ENCODE measurements around the gene IRF2BP2. TPM values are rescaled to one million over a fixed set of nuclear protein-coding genes. Genes with fewer than 3 reads are reported as not detected.
"Not testable (repeated sequence)": the region's sequence is repeated elsewhere in the genome, so short reads cannot be mapped to it uniquely, and the experiment has no call there.

Gene IRF2BP2
- total RNA-seq, 4 donors from 2014 or later, result 121 to 149 (median 137) TPM

- 72 to 78% methylated on average over 4 of the region's 4 CpGs for WGBS, 2 donors
- intact Hi-C loops (cut with DNase I; ENCODE audit: low total_unique reads), result no loop called here
- no peak overlapping the region for H3K4me3 ChIP-seq (ENCODE audit: low read depth, poor library complexity, severe bottlenecking)
- DNase-seq (ENCODE audit: low spot score in 2 of 2), result no peak
- no peak for TF ChIP-seq CTCF (IDR thresholded peaks at IDR 0.05)
- TF ChIP-seq POLR2A (IDR thresholded peaks at IDR 0.05), result no peak
Measured at GRCh38 chr1:234639961-234640360, 30.0 kb upstream of the IRF2BP2 start.

- 75 to 77% methylated on average over 4 of the region's 4 CpGs for WGBS, 2 donors
- no peak overlapping the region for H3K4me3 ChIP-seq (ENCODE audit: low read depth, poor library complexity, severe bottlenecking)
- intact Hi-C loops (cut with DNase I; ENCODE audit: low total_unique reads), result no loop called here
- TF ChIP-seq POLR2A (IDR thresholded peaks at IDR 0.05) (no peak), CTCF (IDR thresholded peaks at IDR 0.05) (no peak)
- DNase-seq (ENCODE audit: low spot score in 2 of 2), result no peak
Measured at GRCh38 chr1:234638832-234639799, 29.1 kb upstream of the IRF2BP2 start.

GRCh38 chr1:234634922-234635321 lies 24.9 kb upstream of the IRF2BP2 start:
- DNase-seq (ENCODE audit: low spot score in 2 of 2); intact Hi-C loops (cut with DNase I; ENCODE audit: low total_unique reads); H3K4me3 ChIP-seq (ENCODE audit: low read depth, poor library complexity, severe bottlenecking): not testable (repeated sequence)
- WGBS, 2 donors, result 92% methylated on average over 9 of the region's 9 CpGs

GRCh38 chr1:234634387-234634786 lies 24.4 kb upstream of the IRF2BP2 start:
- no peak for TF ChIP-seq CTCF (IDR thresholded peaks at IDR 0.05)
- DNase-seq (ENCODE audit: low spot score in 2 of 2), result no peak
- no peak overlapping the region for H3K4me3 ChIP-seq (ENCODE audit: low read depth, poor library complexity, severe bottlenecking)
- 95 to 96% methylated on average over 7 of the region's 7 CpGs for WGBS, 2 donors
- intact Hi-C loops (cut with DNase I; ENCODE audit: low total_unique reads), result no loop called here

- H3K4me3 ChIP-seq (ENCODE audit: low read depth, poor library complexity, severe bottlenecking), result no peak overlapping the region
- no peak for TF ChIP-seq POLR2A (IDR thresholded peaks at IDR 0.05)
- no peak for TF ChIP-seq CTCF (IDR thresholded peaks at IDR 0.05)
- no peak for DNase-seq (ENCODE audit: low spot score in 2 of 2)
- WGBS, 2 donors, result 81 to 82% methylated on average over 6 of the region's 6 CpGs
- intact Hi-C loops (cut with DNase I; ENCODE audit: low total_unique reads), result no loop called here
Measured at GRCh38 chr1:234633246-234634003, 23.4 kb upstream of the IRF2BP2 start.

- intact Hi-C loops (cut with DNase I; ENCODE audit: low total_unique reads), result no loop called here
Measured at GRCh38 chr1:234632225-234632624, 22.2 kb upstream of the IRF2BP2 start.

More at GRCh38 chr1:234632225-234632624, 22.2 kb upstream of the IRF2BP2 start:
- TF ChIP-seq POLR2A (IDR thresholded peaks at IDR 0.05) (no peak), CTCF (IDR thresholded peaks at IDR 0.05) (no peak)
- DNase-seq (ENCODE audit: low spot score in 2 of 2), result no peak
- no peak overlapping the region for H3K4me3 ChIP-seq (ENCODE audit: low read depth, poor library complexity, severe bottlenecking)

Data from lower leg skin (tissue), 4 donors.